ENCODE data around the gene TENM4.

TENM4 gene

GRCh38 chr11:79084382-79084781 is 356.4 kb downstream of the TENM4 start:
- no peak for DNase-seq (ENCODE audit: low read depth)

GRCh38 chr11:79083352-79083751 is 357.5 kb downstream of the TENM4 start:
- DNase-seq (ENCODE audit: low read depth) = no peak

- DNase-seq (ENCODE audit: low read depth) = no peak
These were observed 357.9 kb downstream of the TENM4 start for GRCh38 chr11:79082907-79083306.

GRCh38 chr11:79082280-79082679 is 358.6 kb downstream of the TENM4 start:
- DNase-seq (ENCODE audit: low read depth) = no peak

GRCh38 chr11:79081471-79082031 is 359.3 kb downstream of the TENM4 start:
- no peak for DNase-seq (ENCODE audit: low read depth)

GRCh38 chr11:79080551-79080950 is 360.3 kb downstream of the TENM4 start:
- DNase-seq (ENCODE audit: low read depth) = no peak

- no peak for DNase-seq (ENCODE audit: low read depth)
These were observed 361.8 kb downstream of the TENM4 start for GRCh38 chr11:79078999-79079398.

- no peak for DNase-seq (ENCODE audit: low read depth)
These were observed 362.4 kb downstream of the TENM4 start for GRCh38 chr11:79078456-79078855.

- DNase-seq (ENCODE audit: low read depth) = no peak
These were observed 363.0 kb downstream of the TENM4 start for GRCh38 chr11:79077702-79078330.

GRCh38 chr11:79076526-79077115 is 364.2 kb downstream of the TENM4 start:
- peak; percentile 20 for DNase-seq (ENCODE audit: low read depth)

GRCh38 chr11:79074547-79074946 is 366.3 kb downstream of the TENM4 start:
- no peak for DNase-seq (ENCODE audit: low read depth)

- no peak for DNase-seq (ENCODE audit: low read depth)
These were observed 369.6 kb downstream of the TENM4 start for GRCh38 chr11:79071190-79071589.

GRCh38 chr11:79070518-79070917 is 370.3 kb downstream of the TENM4 start:
- no peak for DNase-seq (ENCODE audit: low read depth)

GRCh38 chr11:79069504-79069903 is 371.3 kb downstream of the TENM4 start:
- DNase-seq (ENCODE audit: low read depth) = no peak

- DNase-seq (ENCODE audit: low read depth) = no peak
These were observed 372.5 kb downstream of the TENM4 start for GRCh38 chr11:79068356-79068755.

GRCh38 chr11:79067352-79067679 is 373.5 kb downstream of the TENM4 start:
- no peak for DNase-seq (ENCODE audit: low read depth)

GRCh38 chr11:79066456-79067351 is 374.1 kb downstream of the TENM4 start:
- DNase-seq (ENCODE audit: low read depth) = no peak

GRCh38 chr11:79062814-79063762 is 377.7 kb downstream of the TENM4 start:
- DNase-seq (ENCODE audit: low read depth) = no peak

- DNase-seq (ENCODE audit: low read depth) = no peak
These were observed 380.5 kb downstream of the TENM4 start for GRCh38 chr11:79060081-79060953.

GRCh38 chr11:79059141-79059540 is 381.7 kb downstream of the TENM4 start:
- no peak for DNase-seq (ENCODE audit: low read depth)
